HG03064 (cell line): ENCODE results near the gene ANKS1B.
A peak's percentile ranks its signal among the peaks of the same experiment; 100 is the strongest.
"Not testable (repeated sequence)": the region's sequence is repeated elsewhere in the genome, so short reads cannot be mapped to it uniquely, and the experiment has no call there.

Experiments used
- ATAC-seq: cut with Tn5 transposase; IDR thresholded peaks from one replicate; pipeline ENCODE4 v1.9.1; 2021; ENCODE audit warnings: low read depth; ENCODE audit not compliant: unreplicated experiment

ANKS1B gene

GRCh38 chr12:99709619-99710018 lies 275.1 kb downstream of the ANKS1B start:
- ATAC-seq, result no peak

GRCh38 chr12:99709116-99709515 lies 275.6 kb downstream of the ANKS1B start:
- no peak for ATAC-seq

GRCh38 chr12:99707883-99708282 lies 276.9 kb downstream of the ANKS1B start:
- no peak for ATAC-seq

GRCh38 chr12:99706736-99707473 lies 277.8 kb downstream of the ANKS1B start:
- ATAC-seq, result no peak

GRCh38 chr12:99704458-99704857 lies 280.3 kb downstream of the ANKS1B start:
- ATAC-seq, result no peak

GRCh38 chr12:99704036-99704435 lies 280.7 kb downstream of the ANKS1B start:
- no peak for ATAC-seq

GRCh38 chr12:99700032-99700431 lies 284.7 kb downstream of the ANKS1B start:
- ATAC-seq, result no peak

GRCh38 chr12:99695050-99695449 lies 289.7 kb downstream of the ANKS1B start:
- no peak for ATAC-seq

- no peak for ATAC-seq
Measured at GRCh38 chr12:99686142-99686541, 298.6 kb downstream of the ANKS1B start.

GRCh38 chr12:99680276-99680675 lies 304.5 kb downstream of the ANKS1B start:
- ATAC-seq, result no peak

GRCh38 chr12:99670635-99671034 lies 314.1 kb downstream of the ANKS1B start:
- ATAC-seq, result no peak

GRCh38 chr12:99658671-99659349 lies 325.9 kb downstream of the ANKS1B start:
- ATAC-seq, result no peak

- ATAC-seq, result no peak
Measured at GRCh38 chr12:99649551-99649950, 335.2 kb downstream of the ANKS1B start.

GRCh38 chr12:99648183-99648582 lies 336.6 kb downstream of the ANKS1B start:
- ATAC-seq, result no peak

GRCh38 chr12:99647453-99647852 lies 337.3 kb downstream of the ANKS1B start, which contains the start of gene GARIN6:
GARIN6 (plus strand) TSS chr12:99647753; CDS start chr12:99648175, 422 bp downstream.
- no peak for ATAC-seq

GRCh38 chr12:99644629-99645028 lies 340.1 kb downstream of the ANKS1B start:
- no peak for ATAC-seq

- ATAC-seq, result no peak
Measured at GRCh38 chr12:99627459-99627858, 357.3 kb downstream of the ANKS1B start.

- ATAC-seq, result not testable (repeated sequence)
Measured at GRCh38 chr12:99624591-99624990, 360.1 kb downstream of the ANKS1B start.

GRCh38 chr12:99620159-99620479 lies 364.6 kb downstream of the ANKS1B start:
- ATAC-seq, result no peak

GRCh38 chr12:99619389-99620158 lies 365.2 kb downstream of the ANKS1B start:
- ATAC-seq, result peak; percentile 80

GRCh38 chr12:99618657-99619056 lies 366.1 kb downstream of the ANKS1B start:
- no peak for ATAC-seq
